ENCODE results near the gene HEATR1.

- TF ChIP-seq CTCF (IDR thresholded peaks at IDR 0.05): no peak
- TF ChIP-seq POLR2A (IDR thresholded peaks at IDR 0.05): no peak
- no peak for TF ChIP-seq EP300 (IDR thresholded peaks at IDR 0.05)
These were observed 2.1 kb downstream of the HEATR1 start for GRCh38 chr1:236602171-236602570.

All from ovary (tissue), 3 donors.